Measurements from ENCODE around the gene TMEM132D.

Gene TMEM132D

DNA sequence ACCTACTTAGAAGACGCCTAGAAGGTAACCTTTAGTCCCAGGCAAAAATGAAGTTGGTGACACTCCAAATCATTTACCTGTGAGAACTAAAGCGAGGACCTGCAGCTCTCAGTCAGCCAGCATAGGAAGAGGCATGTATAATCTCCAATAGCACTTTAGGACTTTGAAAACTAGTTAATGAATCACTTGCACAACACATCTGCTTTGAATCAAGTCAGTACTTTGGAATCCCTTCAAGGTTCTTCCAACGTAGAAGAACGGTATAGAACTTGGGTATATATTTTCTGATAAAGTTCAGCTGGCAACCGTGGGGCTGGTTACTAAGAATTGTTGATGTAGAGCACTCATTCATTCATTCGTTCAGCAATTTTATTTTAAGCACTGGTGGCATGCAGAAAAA is 251.9 kb downstream of the TMEM132D start:
- DNase-seq, result no peak

DNA sequence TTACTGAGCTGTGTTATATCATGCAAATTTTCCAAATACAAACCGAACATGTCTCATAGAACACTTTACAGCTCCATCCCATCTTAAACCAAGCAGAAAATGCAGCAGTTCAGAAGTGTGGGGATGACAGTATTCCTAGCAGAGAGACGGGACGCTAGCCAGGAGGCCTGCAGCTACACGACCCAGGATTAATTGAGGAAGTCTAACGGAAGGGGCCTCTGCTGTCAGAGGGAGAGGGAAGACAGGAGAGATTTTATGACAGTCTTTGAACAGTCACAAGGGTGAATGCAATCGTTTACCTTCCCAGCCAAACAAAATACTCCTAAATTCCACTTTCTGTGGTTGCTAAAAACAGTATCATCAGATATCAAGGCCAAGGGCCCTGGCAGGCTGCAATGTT is 261.9 kb downstream of the TMEM132D start:
- DNase-seq, result peak; percentile 65

DNA sequence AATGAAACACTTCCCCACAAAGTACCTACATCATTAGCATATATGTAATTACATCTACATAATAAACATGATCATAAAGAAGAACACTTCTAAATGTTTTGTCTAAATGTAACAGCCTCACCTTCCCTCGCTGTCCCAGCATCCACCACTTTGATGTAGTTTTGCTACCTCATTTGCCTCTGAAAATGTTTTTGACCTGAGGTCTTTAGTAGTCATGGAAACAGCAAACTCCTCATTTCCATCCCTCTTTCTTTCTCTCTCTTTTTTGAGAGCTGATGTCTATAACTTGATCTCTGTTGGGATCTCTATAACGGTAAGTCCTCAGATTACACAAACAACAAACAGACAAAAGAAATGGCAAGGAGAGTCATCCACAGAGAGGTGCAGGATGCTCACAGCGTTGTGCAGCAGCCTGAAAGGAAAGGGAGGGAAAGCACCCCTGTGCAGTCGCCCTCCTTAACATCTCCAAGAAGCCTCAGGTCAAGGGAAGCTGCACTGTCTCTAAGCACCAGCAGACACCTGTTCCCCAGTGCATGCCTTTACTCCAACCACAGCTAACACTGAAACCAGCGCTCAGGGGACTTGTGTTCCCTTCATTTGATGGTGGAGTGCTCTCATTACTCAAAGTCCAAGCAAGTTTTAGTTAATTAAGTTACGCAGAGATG is 268.7 kb downstream of the TMEM132D start:
- DNase-seq, result no peak

DNA sequence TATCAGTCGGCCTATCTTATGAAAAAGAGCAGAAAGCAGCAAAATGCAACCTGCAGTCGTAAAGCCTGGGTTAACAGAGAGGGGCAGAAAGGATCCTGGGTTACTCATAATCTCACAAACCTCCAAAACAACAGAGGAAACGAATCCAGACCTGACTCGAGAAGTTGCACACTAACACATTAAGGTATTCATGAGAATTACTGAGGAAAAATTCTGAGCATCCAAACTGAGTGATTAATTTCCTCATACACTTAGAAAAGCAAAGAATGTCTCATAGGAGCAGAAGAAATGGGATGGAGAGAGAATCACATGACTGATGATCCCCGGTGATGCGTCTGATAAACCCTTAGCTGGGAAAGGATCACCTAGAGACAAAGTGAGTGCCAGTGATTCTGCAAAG is 272.5 kb downstream of the TMEM132D start:
- no peak for DNase-seq

DNA sequence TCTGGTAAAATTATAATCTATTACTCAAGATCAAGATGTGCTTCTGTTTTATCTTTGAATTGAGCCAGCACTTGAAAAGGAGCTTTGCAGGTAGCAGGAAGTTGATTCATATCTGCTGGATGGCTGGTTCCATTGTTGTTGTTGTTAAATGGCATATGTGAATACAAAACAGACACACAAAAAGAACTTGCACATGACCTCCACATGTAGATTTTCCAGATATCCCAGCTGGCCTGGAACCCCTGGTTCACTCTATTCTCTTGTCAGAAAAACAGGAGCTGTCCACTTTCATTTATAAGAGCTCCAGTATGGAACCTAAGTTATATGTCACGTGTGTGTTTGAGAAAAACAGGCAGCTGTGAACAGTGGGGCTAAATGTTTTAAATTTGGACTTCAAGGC is 273.9 kb downstream of the TMEM132D start:
- DNase-seq, result no peak

DNA sequence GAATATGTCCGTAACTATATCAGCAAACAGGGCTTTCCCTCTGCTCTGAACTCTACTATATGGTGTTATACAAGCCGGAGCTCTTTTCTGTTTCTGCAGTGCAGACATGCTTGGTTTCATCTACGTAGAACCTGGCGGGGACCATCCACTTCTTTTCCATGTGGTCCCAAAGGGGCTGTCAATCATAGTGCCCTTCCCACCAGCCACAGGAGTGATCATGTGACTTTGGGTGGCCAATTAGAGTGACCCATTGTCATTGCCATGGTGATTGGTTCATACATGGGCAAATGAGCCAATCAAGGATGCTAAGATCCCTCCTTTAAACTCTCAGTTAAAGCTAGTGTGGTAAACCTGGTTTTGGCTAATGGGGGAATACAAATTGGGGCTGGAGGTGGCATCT is 281.3 kb downstream of the TMEM132D start:
- DNase-seq, result no peak

DNA sequence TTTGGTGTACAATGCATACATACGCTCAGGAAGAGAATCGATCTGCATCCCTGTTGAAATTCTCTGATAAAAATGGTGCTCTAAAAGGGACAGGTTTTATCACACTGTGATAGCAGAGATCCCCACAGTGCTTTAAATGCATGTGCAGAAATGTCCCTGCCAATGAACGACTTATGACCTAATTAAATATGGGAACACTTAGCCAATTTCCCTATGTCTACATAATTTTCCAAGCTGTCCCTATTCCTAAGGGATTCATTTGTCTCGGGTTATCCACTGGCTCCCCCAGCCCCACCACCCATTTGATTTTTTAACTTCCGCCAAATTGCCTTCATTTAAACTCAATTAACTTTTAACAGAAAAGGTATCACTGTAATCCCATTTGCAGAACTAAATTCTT is 284.6 kb downstream of the TMEM132D start:
- DNase-seq, result no peak

DNA sequence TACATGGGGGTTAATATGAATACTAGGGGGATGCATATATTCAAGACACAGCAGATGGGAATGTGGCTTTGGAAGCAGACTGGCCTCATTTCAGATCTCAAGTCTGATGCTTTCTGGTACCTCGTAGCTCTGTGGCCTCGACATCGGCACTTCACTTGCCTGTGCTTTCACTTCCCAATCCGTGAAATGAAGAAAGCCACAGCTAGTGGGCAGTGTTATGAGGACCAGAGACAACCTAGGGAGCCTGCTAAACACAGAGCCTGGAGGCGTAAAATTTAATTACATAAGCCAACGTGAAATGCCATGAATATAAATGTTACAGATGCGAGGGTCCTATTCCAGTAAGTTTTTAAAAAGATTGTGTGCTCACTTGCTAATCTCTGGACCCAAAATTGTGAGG is 286.0 kb downstream of the TMEM132D start:
- no peak for DNase-seq

DNA sequence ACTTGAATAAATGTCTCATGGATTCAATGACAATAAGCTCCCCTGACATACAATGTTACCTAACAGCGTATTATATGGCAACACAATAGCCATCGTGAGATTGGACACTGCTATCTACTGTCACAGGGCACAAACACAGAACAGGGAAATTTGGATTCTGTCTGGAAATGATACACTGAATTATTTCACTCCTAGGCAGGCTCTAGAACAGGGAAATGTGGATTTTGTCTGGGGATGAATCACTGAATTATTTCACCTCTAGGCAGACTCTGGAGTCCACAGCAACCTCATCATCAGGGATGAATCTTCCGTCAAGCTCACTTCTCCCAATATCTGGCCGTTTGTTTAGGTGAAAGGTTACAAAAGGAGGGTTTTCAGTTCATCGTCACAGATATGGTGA is 288.8 kb downstream of the TMEM132D start:
- DNase-seq, result no peak

DNA sequence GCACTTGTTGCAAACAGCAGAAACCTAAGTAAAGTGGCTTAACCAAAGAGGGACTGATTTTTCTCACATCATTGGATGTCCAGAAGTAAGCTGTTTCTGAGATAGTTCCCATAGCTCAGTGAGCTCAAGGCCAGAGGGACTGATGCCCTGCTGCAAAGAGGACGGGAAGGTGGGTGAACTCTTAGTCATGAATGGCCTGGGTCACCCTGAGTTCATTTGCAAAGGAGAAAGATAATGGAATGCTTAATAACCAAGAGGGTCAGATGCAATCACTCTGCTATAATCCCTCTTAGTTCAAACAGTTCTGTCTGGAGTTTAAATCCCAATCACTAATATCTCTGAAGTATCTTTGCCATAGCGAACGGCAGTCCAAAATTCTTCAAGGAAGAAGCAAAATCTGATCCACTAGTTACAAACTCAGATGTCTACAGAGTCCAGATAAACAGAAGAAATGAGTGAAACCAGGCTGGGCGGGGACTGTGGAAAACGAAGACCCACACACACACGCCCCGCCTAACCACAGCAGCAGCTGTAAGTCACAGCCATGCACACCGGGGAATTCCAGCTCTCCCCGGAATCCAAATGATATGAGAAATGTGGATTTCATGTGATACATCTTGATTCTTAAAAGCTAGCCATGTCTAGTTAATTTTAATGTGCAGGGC is 289.5 kb downstream of the TMEM132D start:
- DNase-seq, result no peak

DNA sequence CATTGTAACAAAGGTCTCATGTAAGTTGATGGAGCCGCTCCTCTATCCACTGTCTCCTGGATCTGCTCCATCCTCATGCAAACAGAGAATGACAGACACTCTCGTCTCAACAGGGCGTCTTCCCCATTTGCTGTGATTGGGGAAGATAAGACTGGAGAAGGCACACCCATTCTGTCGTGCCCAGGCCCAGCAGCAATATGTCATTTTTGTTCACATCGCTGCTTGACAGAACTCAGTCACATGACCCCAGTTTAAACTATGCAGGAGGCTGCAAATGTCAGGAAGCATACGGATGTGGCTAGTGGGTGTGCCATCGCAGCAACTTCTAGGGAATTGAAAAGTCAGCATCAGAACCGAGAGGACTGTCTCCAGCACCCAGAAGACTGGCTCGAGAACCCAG is 290.5 kb downstream of the TMEM132D start:
- DNase-seq, result no peak

DNA sequence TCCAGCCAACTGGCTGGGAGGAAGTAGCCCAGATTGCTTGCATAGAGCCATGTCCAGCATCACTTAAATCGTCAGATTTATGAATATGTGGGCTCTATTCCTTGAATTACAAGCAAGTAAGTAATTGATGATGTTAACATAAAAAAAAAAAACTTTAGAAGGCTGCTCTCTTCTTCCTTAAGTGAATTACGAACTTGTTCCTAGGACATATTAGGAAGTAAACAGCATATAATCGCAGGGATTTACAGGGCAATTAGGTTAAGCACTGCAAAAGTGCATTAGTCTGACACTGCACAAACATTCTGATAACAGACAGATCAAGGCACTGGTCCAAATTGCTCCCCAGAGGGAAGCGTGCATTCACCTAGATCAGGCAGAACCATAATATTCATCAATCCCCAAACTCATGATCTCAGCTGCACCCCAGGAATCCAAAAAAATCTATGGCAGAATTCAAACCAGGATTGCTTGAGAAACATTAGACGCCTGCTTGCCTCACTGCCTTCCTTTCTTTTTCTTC is 293.2 kb downstream of the TMEM132D start:
- DNase-seq, result peak; percentile 64

DNA sequence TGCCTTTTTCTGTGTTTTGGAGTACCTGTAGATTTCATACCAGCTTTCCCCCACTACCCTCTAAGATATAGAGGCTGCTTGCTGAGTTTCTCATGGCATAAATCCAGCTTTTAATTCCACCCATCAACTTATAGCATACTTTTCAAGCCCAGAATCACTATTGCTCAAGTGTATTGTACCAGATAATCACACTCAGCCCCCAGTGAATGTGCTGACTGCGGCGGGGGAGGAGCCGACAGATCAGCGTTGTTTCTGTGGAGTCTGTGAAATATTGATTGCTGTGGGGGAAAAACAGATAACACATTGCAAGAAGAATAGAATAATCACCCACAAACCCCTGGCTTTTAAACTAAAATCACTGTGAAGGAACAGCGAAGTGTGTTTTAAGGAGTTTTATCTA is 296.1 kb downstream of the TMEM132D start:
- DNase-seq, result no peak

DNA sequence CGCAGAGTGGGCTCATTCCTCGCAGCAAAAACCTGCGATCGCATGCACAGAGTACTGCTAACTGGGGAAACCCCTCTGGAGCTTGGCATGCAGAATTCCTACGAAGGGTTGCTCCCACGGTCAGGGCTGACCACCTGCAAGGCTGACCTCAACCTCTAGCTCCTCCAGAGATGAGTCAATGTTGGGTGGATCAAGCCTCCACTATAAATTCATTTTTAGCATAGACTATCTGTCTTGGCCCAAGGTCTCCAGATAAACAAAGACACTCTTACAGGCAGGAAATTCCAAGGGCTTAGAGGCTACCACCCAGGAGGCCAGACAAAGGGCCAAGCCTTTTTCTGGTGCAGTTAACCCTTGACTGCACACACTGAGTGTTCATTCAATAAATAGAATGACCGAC is 296.5 kb downstream of the TMEM132D start:
- DNase-seq, result no peak

DNA sequence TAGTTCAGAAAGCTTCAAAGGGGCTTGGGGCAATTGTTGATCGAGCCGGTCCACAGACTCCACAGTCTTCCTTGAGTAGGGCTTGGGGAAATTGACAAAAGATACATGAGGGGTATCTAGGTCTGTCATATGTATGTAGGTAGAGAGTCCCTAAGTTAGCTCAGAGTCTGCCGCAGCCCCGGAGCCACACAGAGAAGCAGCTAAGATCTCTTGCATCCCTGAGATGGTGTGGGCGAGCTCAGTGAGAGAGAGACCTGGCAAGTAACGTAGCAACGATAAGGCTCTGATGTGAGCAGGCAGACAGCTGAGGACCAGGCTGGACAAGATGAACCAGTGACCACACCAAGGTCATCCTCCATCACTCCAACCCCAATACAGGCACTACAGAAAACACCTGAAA is 297.6 kb downstream of the TMEM132D start:
- DNase-seq, result no peak

DNA sequence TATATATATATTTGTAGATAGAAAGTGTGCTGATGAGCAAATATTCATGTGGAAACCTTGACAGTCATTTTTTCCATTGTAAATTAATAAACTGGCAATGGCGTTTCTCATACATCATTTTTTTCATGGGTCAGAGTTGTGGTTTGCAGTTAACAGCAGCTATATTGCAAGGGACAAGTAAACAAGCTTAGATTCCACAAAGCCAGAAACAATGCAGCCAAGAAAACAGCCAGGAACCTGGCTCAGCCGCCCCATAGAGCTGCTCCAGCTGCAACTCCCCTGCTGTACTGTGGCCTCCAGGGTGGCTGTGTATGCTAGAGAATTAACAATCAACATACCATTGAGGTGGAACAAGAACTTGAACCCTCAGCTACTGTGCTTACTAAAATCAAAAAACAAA is 298.2 kb downstream of the TMEM132D start:
- no peak for DNase-seq

DNA sequence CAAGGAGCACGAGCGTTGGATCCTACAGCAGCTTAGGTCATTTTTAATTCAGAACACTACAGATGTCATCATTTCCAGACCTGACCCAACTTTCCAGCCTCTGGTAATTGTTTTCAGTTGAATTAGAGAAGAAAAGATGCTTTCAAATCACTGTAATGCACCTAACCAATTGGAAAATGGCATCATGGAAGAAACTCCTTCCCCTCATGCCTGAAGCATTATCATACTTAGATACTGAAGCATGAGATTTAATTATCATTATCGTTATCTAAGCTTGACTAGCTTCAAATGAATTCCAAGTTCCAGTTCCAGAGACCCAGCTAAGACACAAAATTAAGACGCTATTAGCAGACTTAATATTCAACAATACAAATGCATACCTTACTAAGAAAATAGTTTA is 299.3 kb downstream of the TMEM132D start:
- DNase-seq, result no peak

DNA sequence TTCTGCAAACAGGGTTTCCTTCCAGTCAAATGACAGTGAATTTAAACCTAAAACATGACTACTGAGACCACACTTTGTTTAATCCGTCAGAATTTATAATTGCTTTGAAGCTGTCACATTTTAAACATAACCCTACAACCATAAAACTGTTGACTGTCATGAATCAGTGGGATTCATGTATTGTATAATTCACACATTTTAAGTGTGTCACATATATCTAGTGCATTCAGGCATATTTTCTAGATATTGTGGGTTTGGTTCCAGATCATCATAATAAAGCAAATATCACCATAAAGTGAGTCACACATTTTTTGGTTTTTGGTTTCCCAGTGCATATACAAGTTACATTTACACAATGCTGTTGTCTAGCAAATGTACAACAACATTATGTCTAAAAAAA is 304.4 kb downstream of the TMEM132D start:
- DNase-seq, result no peak

DNA sequence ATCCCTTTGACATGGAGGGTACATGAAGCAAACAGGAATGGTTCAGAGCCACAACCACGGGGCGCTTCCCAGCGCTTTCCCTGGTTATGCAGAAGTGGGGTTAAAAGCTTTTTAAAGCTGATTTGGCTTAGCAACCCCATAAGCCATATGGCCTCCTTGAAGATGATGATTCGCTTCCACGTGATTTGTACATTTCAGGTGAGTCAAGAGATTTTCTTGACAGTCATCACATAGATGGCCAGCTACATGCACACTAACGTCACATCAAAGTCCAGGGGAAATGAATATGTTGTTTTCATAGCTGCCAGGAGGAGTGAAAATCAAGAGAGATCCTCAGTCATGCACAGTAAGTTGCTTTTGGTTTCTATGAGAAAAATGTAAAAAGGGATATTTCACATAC is 309.7 kb downstream of the TMEM132D start:
- DNase-seq, result no peak

DNA sequence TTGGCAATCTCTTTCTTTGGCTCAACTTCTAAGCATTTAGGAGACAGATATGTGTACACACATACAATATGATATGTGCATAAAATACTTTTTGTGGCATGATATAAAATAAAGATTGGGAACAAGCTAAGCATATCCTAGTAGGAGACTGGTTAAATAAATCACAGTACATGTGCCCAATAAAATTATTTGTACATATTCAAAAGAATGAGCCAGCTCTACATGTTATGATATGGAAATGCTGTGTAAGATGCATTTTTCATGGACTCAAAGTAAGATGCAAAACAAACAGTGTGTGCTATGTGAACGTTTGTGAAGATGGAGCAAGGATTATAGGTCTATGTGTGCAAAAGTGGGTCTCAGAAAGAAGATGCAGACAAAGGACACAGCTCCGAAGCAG is 311.4 kb downstream of the TMEM132D start:
- DNase-seq, result no peak

DNA sequence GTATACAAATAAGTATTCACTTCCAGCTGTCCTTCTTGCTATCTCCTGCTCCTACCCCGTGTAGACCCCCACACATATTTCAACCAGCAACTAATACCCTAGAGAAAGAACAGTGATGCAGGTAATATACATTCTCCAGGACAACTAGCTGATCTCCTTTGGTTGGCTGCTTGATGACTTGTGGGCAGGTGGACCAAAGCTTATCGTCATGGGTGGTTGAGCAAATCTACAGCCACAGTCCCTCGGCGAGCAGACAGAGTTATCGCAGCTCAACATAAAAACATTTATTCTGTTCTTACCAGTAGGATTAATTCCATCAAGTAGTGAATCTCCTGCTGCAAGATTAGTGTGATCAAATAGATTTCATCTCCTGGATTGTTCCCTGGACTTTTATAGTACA is 314.3 kb downstream of the TMEM132D start:
- DNase-seq, result no peak

DNA sequence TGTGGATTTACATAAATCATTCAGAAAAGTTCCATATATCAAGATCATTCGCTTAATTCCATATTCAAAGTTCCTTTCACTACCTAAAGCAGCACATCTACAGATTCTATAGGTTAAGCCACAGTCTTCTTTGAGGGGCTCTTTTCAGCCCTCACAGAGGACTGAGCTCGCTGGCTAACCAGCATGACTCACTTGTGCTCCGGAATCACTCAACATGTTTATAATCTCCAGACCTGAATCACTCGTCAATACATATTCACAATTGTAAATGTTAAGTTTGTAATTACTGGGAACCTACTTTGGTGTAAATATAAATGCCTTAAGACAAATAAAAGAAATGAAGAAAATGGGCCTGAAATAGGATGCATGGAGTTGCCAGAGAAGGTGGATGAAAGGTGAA is 315.7 kb downstream of the TMEM132D start:
- DNase-seq, result no peak

DNA sequence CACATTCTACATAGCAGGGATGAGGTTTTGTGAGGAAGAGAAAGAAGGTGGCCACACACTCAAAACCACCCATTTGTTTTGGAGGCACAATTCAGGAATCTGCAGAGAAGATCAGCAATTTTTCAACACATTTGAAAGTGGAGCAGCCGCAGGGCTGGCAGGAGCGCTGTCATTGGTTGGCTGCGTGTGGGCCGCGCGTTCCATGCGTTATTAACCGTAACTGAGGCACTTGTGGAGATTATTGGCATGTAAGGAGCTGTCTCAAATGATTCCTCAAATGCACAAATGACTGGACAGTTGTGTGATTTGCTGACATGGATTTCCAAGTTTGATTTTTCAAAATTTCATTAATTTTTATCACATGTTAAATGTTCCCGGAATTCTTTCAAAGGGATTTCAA is 318.5 kb downstream of the TMEM132D start:
- DNase-seq, result no peak

DNA sequence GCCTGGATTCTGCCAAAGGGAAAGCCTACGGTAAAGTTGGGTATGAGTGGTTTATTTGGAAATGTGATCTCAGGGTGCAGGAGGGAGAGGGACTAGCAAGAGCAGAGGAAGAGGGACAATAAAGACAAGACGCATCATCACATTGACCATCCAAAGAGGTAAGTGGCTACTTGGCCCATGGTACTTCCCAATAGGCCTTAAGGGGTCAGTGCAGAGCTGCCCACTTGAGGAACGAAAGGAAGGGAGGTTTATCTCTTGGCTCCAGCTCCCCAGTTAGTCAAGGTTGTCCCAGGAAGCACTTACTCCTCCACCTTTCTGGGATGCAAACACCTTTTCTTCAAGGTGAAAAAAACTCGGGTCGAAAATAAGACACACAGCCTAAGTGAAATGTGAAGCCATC is 323.9 kb downstream of the TMEM132D start:
- DNase-seq, result no peak

DNA sequence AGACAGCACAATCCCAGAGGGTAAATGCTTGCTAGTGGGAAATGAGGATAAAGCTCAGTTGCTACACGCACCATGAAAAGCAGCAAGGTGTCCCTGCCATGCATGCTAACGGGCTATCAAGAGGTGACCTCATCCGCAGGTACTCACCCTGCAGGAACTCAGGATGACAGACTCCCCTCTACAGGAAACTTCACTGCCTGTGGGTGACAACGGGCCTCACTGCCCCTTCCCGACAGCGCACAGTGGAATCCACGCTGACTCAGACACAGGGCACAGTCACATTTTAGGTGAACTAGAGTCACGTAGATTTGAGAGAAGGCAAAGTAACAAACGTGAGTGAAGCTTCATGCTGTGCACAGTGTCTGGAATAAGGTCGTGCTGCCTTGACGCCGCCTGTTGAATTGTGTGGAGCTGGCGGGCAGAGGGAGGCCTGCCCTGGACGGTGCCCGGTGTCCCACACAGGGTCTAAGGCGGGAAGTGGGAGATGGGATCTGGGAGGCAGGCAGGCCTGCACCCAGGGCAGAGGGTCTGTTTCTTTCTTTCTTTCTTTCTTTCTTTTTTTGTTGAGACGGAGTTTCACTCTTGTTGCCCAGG is 331.8 kb downstream of the TMEM132D start:
- no peak for DNase-seq

Measured in DMS79 treated with DMSO at 0.1 percent for 48 hours (cell line).